ENCODE results near the gene EIF4G3.

Gene EIF4G3

GRCh38 chr1:20814534-20814871 lies 362.2 kb downstream of the EIF4G3 start:
- TF ChIP-seq TAF1 (IDR thresholded peaks at IDR 0.05; ENCODE audit: low read depth): no peak
- TF ChIP-seq REST (IDR thresholded peaks at IDR 0.05; ENCODE audit: low read depth): no peak
- no peak for TF ChIP-seq TEAD4 (IDR thresholded peaks at IDR 0.05)
- no peak for TF ChIP-seq CREB1 (IDR thresholded peaks at IDR 0.05; ENCODE audit: low read depth)
- no peak for TF ChIP-seq USF1 (IDR thresholded peaks at IDR 0.05)
- TF ChIP-seq YY1 (IDR thresholded peaks at IDR 0.05; ENCODE audit: low read depth): no peak
- TF ChIP-seq FOXM1 (IDR thresholded peaks at IDR 0.05; ENCODE audit: borderline replicate concordance, low read depth): no peak
- no peak for TF ChIP-seq EGR1 (IDR thresholded peaks at IDR 0.05)
- no peak for TF ChIP-seq TCF12 (IDR thresholded peaks at IDR 0.05; ENCODE audit: low read depth)
- TF ChIP-seq MAX (IDR thresholded peaks at IDR 0.05): no peak
- TF ChIP-seq CEBPB (IDR thresholded peaks at IDR 0.05): no peak
- TF ChIP-seq RAD21 (IDR thresholded peaks at IDR 0.05; ENCODE audit: low read depth): no peak
- TF ChIP-seq EP300 (IDR thresholded peaks at IDR 0.05; ENCODE audit: borderline replicate concordance): no peak
- no peak for TF ChIP-seq NFIC (IDR thresholded peaks at IDR 0.05)

- no peak for TF ChIP-seq RAD21 (IDR thresholded peaks at IDR 0.05; ENCODE audit: low read depth)
- TF ChIP-seq TCF12 (IDR thresholded peaks at IDR 0.05; ENCODE audit: low read depth): no peak
- TF ChIP-seq FOXM1 (IDR thresholded peaks at IDR 0.05; ENCODE audit: borderline replicate concordance, low read depth): no peak
These were observed 364.8 kb downstream of the EIF4G3 start for GRCh38 chr1:20811916-20812315.

- TF ChIP-seq NFIC (IDR thresholded peaks at IDR 0.05) (no peak), CEBPB (IDR thresholded peaks at IDR 0.05) (no peak), EP300 (IDR thresholded peaks at IDR 0.05; ENCODE audit: borderline replicate concordance) (no peak)
These were observed 383.5 kb downstream of the EIF4G3 start for GRCh38 chr1:20793236-20793635.

- TF ChIP-seq EGR1 (IDR thresholded peaks at IDR 0.05) (no peak), MAX (IDR thresholded peaks at IDR 0.05) (no peak), CEBPB (IDR thresholded peaks at IDR 0.05) (no peak), CREB1 (IDR thresholded peaks at IDR 0.05; ENCODE audit: low read depth) (no peak), FOXM1 (IDR thresholded peaks at IDR 0.05; ENCODE audit: borderline replicate concordance, low read depth) (no peak), TCF12 (IDR thresholded peaks at IDR 0.05; ENCODE audit: low read depth) (no peak), YY1 (IDR thresholded peaks at IDR 0.05; ENCODE audit: low read depth) (no peak), TAF1 (IDR thresholded peaks at IDR 0.05; ENCODE audit: low read depth) (no peak), TEAD4 (IDR thresholded peaks at IDR 0.05) (no peak), NFIC (IDR thresholded peaks at IDR 0.05) (no peak)
These were observed 384.5 kb downstream of the EIF4G3 start for GRCh38 chr1:20792196-20792595.

GRCh38 chr1:20790785-20791184 lies 385.9 kb downstream of the EIF4G3 start:
- no peak for TF ChIP-seq TEAD4 (IDR thresholded peaks at IDR 0.05)
- TF ChIP-seq USF1 (IDR thresholded peaks at IDR 0.05): no peak
- TF ChIP-seq NFIC (IDR thresholded peaks at IDR 0.05): no peak
- no peak for TF ChIP-seq CEBPB (IDR thresholded peaks at IDR 0.05)
- TF ChIP-seq REST (IDR thresholded peaks at IDR 0.05; ENCODE audit: low read depth): no peak
- TF ChIP-seq ZBTB7A (IDR thresholded peaks at IDR 0.05; ENCODE audit: low read depth): no peak
- TF ChIP-seq TCF12 (IDR thresholded peaks at IDR 0.05; ENCODE audit: low read depth): no peak
- TF ChIP-seq CREB1 (IDR thresholded peaks at IDR 0.05; ENCODE audit: low read depth): no peak
- no peak for TF ChIP-seq EP300 (IDR thresholded peaks at IDR 0.05; ENCODE audit: borderline replicate concordance)
- no peak for TF ChIP-seq YY1 (IDR thresholded peaks at IDR 0.05; ENCODE audit: low read depth)
- TF ChIP-seq EGR1 (IDR thresholded peaks at IDR 0.05): no peak
- no peak for TF ChIP-seq FOXM1 (IDR thresholded peaks at IDR 0.05; ENCODE audit: borderline replicate concordance, low read depth)
- TF ChIP-seq MAX (IDR thresholded peaks at IDR 0.05): no peak
- no peak for TF ChIP-seq TAF1 (IDR thresholded peaks at IDR 0.05; ENCODE audit: low read depth)
